Measurements from ENCODE around the gene DNM2. TPM values are rescaled to one million over a fixed set of nuclear protein-coding genes. Genes with fewer than 3 reads are reported as not detected.
A peak's percentile ranks its signal among the peaks of the same experiment; 100 is the strongest.

DNM2 gene
- total RNA-seq, 1 experiment from 2014 or later, result 131 TPM

DNA sequence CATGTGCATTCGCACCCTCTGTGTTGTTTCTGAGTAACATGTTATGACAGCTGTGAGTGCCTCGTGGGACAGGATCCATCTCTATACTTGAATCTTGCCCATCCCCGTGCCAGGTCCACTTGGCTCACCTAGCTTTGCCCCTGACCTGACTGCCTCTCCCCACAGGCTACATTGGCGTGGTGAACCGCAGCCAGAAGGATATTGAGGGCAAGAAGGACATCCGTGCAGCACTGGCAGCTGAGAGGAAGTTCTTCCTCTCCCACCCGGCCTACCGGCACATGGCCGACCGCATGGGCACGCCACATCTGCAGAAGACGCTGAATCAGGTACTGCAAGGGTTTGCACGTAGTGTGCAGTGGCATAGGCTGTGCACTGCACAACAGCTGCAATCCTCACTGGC is 64.9 kb downstream of the DNM2 start:
- ATAC-seq, result no peak
- CTCF ChIA-PET, result interaction anchor here (1.2 kb wide), 1 partner anchor 65 kb away, joined by 4 read pairs; the partner anchor contains the start of gene DNM2
- no peak overlapping the region for H3K4me3 Mint-ChIP-seq
- no peaks in the 10 kb centered on the region for H3K9me3 Mint-ChIP-seq
- TF ChIP-seq, protein P1, sequence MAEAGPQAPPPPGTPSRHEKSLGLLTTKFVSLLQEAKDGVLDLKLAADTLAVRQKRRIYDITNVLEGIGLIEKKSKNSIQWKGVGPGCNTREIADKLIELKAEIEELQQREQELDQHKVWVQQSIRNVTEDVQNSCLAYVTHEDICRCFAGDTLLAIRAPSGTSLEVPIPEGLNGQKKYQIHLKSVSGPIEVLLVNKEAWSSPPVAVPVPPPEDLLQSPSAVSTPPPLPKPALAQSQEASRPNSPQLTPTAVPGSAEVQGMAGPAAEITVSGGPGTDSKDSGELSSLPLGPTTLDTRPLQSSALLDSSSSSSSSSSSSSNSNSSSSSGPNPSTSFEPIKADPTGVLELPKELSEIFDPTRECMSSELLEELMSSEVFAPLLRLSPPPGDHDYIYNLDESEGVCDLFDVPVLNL (CRISPR knock-in tag; IDR thresholded peaks at IDR 0.05; ENCODE audit: borderline replicate concordance, low read depth), result no peak
- TF ChIP-seq, protein P2, sequence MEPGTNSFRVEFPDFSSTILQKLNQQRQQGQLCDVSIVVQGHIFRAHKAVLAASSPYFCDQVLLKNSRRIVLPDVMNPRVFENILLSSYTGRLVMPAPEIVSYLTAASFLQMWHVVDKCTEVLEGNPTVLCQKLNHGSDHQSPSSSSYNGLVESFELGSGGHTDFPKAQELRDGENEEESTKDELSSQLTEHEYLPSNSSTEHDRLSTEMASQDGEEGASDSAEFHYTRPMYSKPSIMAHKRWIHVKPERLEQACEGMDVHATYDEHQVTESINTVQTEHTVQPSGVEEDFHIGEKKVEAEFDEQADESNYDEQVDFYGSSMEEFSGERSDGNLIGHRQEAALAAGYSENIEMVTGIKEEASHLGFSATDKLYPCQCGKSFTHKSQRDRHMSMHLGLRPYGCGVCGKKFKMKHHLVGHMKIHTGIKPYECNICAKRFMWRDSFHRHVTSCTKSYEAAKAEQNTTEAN (CRISPR knock-in tag; IDR thresholded peaks at IDR 0.05), result no peak
- TF ChIP-seq ZNF263 (CRISPR knock-in tag; IDR thresholded peaks at IDR 0.05; ENCODE audit: low read depth), result no peak
- TF ChIP-seq, protein P3, sequence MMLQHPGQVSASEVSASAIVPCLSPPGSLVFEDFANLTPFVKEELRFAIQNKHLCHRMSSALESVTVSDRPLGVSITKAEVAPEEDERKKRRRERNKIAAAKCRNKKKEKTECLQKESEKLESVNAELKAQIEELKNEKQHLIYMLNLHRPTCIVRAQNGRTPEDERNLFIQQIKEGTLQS (CRISPR knock-in tag; conservative IDR thresholded peaks at IDR 0.05), result no peak
- peaks cover 57% of the 10 kb centered on the region for H3K36me3 Mint-ChIP-seq
- no peak overlapping the region; the same call in 1 of the 2 replicates for H3K27ac Mint-ChIP-seq
- H3K4me1 Mint-ChIP-seq, result no peaks in the 10 kb centered on the region
- POLR2A ChIA-PET, result no interaction called here
- no peak for DNase-seq (ENCODE audit: low spot score)
- H3K27me3 Mint-ChIP-seq (ENCODE audit: low read depth), result no peaks in the 10 kb centered on the region

DNA sequence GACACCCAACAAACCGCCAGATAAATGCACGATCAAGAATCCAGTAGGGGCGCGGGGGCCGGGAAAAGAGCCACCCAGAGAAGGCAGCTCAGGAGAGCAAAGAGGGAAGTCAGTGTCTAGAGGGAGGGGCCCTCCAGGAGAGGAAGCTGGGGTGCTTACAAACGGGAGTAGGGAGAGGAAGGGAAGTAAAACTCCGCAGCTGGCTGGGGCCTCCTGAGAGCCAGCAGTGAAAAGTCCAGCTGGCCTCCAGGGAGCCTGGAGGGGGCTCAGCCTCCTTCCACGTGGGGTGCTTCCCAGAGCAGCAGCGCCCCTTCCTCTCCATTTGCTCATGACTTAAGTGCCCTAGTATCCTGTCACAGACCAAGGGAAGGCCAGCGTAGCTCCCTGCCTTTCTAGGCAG is 66.4 kb downstream of the DNM2 start:
- CTCF ChIA-PET, result interaction anchor here (0.8 to 1.7 kb wide), 3 partner anchors 67 to 80 kb away, joined by 3 to 6 read pairs (median 6); partner anchors contain the start of gene DNM2
- TF ChIP-seq HMGA2 (CRISPR knock-in tag; IDR thresholded peaks at IDR 0.05), result no peak
- TF ChIP-seq, protein P4, sequence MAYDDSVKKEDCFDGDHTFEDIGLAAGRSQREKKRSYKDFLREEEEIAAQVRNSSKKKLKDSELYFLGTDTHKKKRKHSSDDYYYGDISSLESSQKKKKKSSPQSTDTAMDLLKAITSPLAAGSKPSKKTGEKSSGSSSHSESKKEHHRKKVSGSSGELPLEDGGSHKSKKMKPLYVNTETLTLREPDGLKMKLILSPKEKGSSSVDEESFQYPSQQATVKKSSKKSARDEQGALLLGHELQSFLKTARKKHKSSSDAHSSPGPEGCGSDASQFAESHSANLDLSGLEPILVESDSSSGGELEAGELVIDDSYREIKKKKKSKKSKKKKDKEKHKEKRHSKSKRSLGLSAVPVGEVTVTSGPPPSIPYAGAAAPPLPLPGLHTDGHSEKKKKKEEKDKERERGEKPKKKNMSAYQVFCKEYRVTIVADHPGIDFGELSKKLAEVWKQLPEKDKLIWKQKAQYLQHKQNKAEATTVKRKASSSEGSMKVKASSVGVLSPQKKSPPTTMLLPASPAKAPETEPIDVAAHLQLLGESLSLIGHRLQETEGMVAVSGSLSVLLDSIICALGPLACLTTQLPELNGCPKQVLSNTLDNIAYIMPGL (CRISPR knock-in tag; IDR thresholded peaks at IDR 0.05), result no peak
- TF ChIP-seq SMAD3 (CRISPR knock-in tag; IDR thresholded peaks at IDR 0.05; ENCODE audit: borderline replicate concordance), result no peak
- TF ChIP-seq ZNF138 (CRISPR knock-in tag; conservative IDR thresholded peaks at IDR 0.05), result no peak
- TF ChIP-seq CREM (CRISPR knock-in tag; IDR thresholded peaks at IDR 0.05), result no peak
- no peak for TF ChIP-seq NR2C2 (CRISPR knock-in tag; IDR thresholded peaks at IDR 0.05)
- 0 out of 2 replicates have a peak overlapping the region, but pooled peaks have one; percentile 49 for H3K27ac Mint-ChIP-seq
- H3K27me3 Mint-ChIP-seq (ENCODE audit: low read depth), result no peaks in the 10 kb centered on the region
- H3K4me1 Mint-ChIP-seq, result no peaks in the 10 kb centered on the region
- ATAC-seq (no peak), DNase-seq (ENCODE audit: low spot score) (no peak)
- no peak overlapping the region for H3K4me3 Mint-ChIP-seq
- POLR2A ChIA-PET, result interaction anchor here (0.6 kb wide), 1 partner anchor 9 kb away, joined by 3 read pairs; no protein-coding TSS in a partner anchor
- no peaks in the 10 kb centered on the region for H3K9me3 Mint-ChIP-seq
- H3K36me3 Mint-ChIP-seq, result peaks cover 58% of the 10 kb centered on the region

DNA sequence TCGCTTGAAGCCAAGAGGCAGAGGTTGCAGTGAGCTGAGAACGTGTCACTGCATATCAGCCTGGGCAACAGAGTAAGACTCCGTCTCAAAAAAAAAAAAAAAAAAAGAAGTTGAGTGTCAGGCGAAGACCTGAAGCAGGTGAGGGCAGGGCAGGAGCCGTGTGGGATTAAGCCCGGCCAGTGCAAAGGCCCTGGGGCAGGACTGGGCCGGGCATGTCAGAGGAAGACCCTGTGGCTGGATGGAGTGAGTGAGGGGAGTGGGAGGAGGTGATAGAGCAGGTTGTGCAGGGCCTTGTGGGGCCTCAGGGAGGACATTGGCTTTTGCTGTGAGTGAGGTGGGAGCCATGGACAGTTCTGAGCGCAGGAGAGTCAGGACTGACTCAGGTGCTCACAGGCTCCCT is 70.3 kb downstream of the DNM2 start:
- peaks cover 44% of the 10 kb centered on the region for H3K36me3 Mint-ChIP-seq
- TF ChIP-seq, protein P5, sequence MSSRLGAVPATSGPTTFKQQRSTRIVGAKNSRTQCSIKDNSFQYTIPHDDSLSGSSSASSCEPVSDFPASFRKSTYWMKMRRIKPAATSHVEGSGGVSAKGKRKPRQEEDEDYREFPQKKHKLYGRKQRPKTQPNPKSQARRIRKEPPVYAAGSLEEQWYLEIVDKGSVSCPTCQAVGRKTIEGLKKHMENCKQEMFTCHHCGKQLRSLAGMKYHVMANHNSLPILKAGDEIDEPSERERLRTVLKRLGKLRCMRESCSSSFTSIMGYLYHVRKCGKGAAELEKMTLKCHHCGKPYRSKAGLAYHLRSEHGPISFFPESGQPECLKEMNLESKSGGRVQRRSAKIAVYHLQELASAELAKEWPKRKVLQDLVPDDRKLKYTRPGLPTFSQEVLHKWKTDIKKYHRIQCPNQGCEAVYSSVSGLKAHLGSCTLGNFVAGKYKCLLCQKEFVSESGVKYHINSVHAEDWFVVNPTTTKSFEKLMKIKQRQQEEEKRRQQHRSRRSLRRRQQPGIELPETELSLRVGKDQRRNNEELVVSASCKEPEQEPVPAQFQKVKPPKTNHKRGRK (CRISPR knock-in tag; IDR thresholded peaks at IDR 0.05; ENCODE audit: borderline replicate concordance), result no peak
- no peak for TF ChIP-seq IRF2 (CRISPR knock-in tag; IDR thresholded peaks at IDR 0.05; ENCODE audit: borderline replicate concordance, low read depth)
- no peak for TF ChIP-seq OVOL2 (CRISPR knock-in tag; IDR thresholded peaks at IDR 0.05; ENCODE audit: borderline replicate concordance)
- ChIA-PET CTCF (interaction anchor here (0.7 kb wide), 3 partner anchors 46 to 147 kb away, joined by 3 read pairs; no protein-coding TSS in a partner anchor), POLR2A (no interaction called here)
- no peak overlapping the region for H3K27ac Mint-ChIP-seq
- DNase-seq (ENCODE audit: low spot score) (no peak), ATAC-seq (no peak)
- H3K27me3 Mint-ChIP-seq (ENCODE audit: low read depth), result no peaks in the 10 kb centered on the region
- no peaks in the 10 kb centered on the region for H3K9me3 Mint-ChIP-seq
- no peaks in the 10 kb centered on the region for H3K4me1 Mint-ChIP-seq
- no peak overlapping the region for H3K4me3 Mint-ChIP-seq

Measured in WTC11 (cell line).